SH-SY5Y (cell line): ENCODE results near the gene YWHAQ.

Experiments
- GATA2 ChIP-seq: IDR thresholded peaks from 2 replicates; pipeline ENCODE4 v1.6.1; 2011; ENCODE audit warnings: mild to moderate bottlenecking, low read depth, low read length
- GATA3 ChIP-seq: IDR thresholded peaks from 2 replicates; pipeline ENCODE4 v1.6.1; 2011; ENCODE audit warnings: low read depth, mild to moderate bottlenecking, low read length, moderate library complexity

GRCh38 chr2:9646196-9647030 is 15.6 kb upstream of the YWHAQ start:
- TF ChIP-seq GATA2 (no peak), GATA3 (no peak)
